Caco-2 (cell line): ENCODE measurements around the gene FOXJ3. TPM values are rescaled to one million over a fixed set of nuclear protein-coding genes. Genes with fewer than 3 reads are reported as not detected.

Source experiments
- BruUV-seq: library from RNA; stranded (reverse); fragments of 400-500 nt; replicated peaks from 2 replicates; lab custom pipeline; 2021; lab: Mats Ljungman, UMichigan
- CTCF ChIA-PET: fragments of 300-600 bp; sonication (Branson Sonifier 250); formaldehyde crosslinking; loops from one replicate; lab custom pipeline; 2022; ENCODE audit warnings: antibody characterized with exemption; lab: Charles Lee
- POLR2A ChIA-PET: fragments of 300-600 bp; sonication (Branson Sonifier 250); formaldehyde crosslinking; loops from one replicate; lab custom pipeline; 2022; ENCODE audit warnings: antibody characterized with exemption; lab: Charles Lee
- DNase-seq, 2 experiments: peaks; one replicate each; pipeline versions ENCODE4 v3.0.0 to v3.0.0-alpha.2; 2020 to 2022
- H3K27me3 ChIP-seq: replicated peaks from 2 replicates; pipeline ENCODE4 v1.6.0; 2011; ENCODE audit warnings: low read length; ENCODE audit not compliant: control insufficient read depth, insufficient read depth
- H3K36me3 ChIP-seq: 2 replicates; pipeline ENCODE4 v1.5.1; 2011; ENCODE audit warnings: low read length; ENCODE audit not compliant: control insufficient read depth, insufficient read depth
- H3K4me1 ChIP-seq: fragments of 250-450 bp; sonication (Bioruptor Pico); 2 replicates; pipeline ENCODE4 v1.5.1; 2020; ENCODE audit warnings: mild to moderate bottlenecking
- H3K4me3 ChIP-seq: 2 replicates; pipeline ENCODE4 v1.5.1; 2011; ENCODE audit warnings: low read depth, mild to moderate bottlenecking, control low read depth, low read length
- H3K9me3 ChIP-seq: fragments of 250-450 bp; sonication (Bioruptor Pico); 2 replicates; pipeline ENCODE4 v1.5.1; 2020; ENCODE audit warnings: mild to moderate bottlenecking, moderate library complexity
- H3K27ac Mint-ChIP-seq: one replicate; pipeline ENCODE4 v1.8.0; 2022; ENCODE audit warnings: mixed read lengths; ENCODE audit not compliant: unreplicated experiment
- H3K27me3 Mint-ChIP-seq: one replicate; pipeline ENCODE4 v1.8.0; 2022; ENCODE audit warnings: mixed read lengths; ENCODE audit not compliant: insufficient read depth, unreplicated experiment
- H3K36me3 Mint-ChIP-seq: one replicate; pipeline ENCODE4 v1.8.0; 2022; ENCODE audit warnings: mild to moderate bottlenecking, mixed read lengths; ENCODE audit not compliant: insufficient read depth, unreplicated experiment
- H3K4me1 Mint-ChIP-seq: one replicate; pipeline ENCODE4 v1.8.0; 2022; ENCODE audit warnings: low read depth, mixed read lengths; ENCODE audit not compliant: unreplicated experiment
- H3K4me3 Mint-ChIP-seq: one replicate; pipeline ENCODE4 v1.8.0; 2022; ENCODE audit warnings: mild to moderate bottlenecking, moderate library complexity, mixed read lengths; ENCODE audit not compliant: unreplicated experiment
- H3K9me3 Mint-ChIP-seq: one replicate; pipeline ENCODE4 v1.8.0; 2022; ENCODE audit warnings: mixed read lengths; ENCODE audit not compliant: unreplicated experiment
- CTCF ChIP-seq, 2 experiments: fragments of 200-600 bp in 1 of 2; IDR thresholded peaks; 1 replicate in 1 of 2; 2 replicates in 1 of 2; pipeline versions ENCODE4 v1.5.1 to v1.8.0; 2011 to 2022; ENCODE audit warnings: antibody characterized with exemption in 1 of 2, control low read depth in 1 of 2, inconsistent platforms in 1 of 2, low read depth in 1 of 2, low read length in 1 of 2, mild to moderate bottlenecking in 1 of 2, moderate library complexity in 1 of 2; ENCODE audit not compliant: insufficient read depth in 1 of 2, severe bottlenecking in 1 of 2, unreplicated experiment in 1 of 2
- intact Hi-C: fragments of 100-400 bp; cut with micrococcal nuclease; formaldehyde crosslinking; loops from one replicate; pipeline ENCODE4 v1.10.0; 2022; ENCODE audit not compliant: unreplicated experiment
- total RNA-seq: library from RNA; stranded (reverse); gene quantifications from 2 replicates; pipeline ENCODE4 v1.2.3, GENCODE V29; 2022

The FOXJ3 gene
- total RNA-seq, 1 experiment from 2014 or later: 60.2 TPM

- POLR2A ChIA-PET: no interaction called here
- no peaks in the 10 kb centered on the region for H3K27me3 ChIP-seq
- no peaks in the 10 kb centered on the region for H3K27me3 Mint-ChIP-seq
- peaks cover 10% of the 10 kb centered on the region; the same call in 1 of the 2 replicates for H3K4me1 ChIP-seq
- H3K4me1 Mint-ChIP-seq: peaks cover 5% of the 10 kb centered on the region
- H3K9me3 ChIP-seq: no peaks in the 10 kb centered on the region
- BruUV-seq: no TSS peak
- no peak overlapping the region for H3K4me3 Mint-ChIP-seq
- peaks cover 1% of the 10 kb centered on the region for H3K36me3 ChIP-seq
- intact Hi-C loops: loop anchor here (1.0 to 10.0 kb wide), 3 partner anchors 27 to 291 kb away; partner anchors contain the start of gene CCDC30
- H3K27ac Mint-ChIP-seq: no peak overlapping the region
- CTCF ChIA-PET: interaction anchor here (0.6 to 2.0 kb wide), 9 partner anchors 9 to 552 kb away, joined by 3 to 13 read pairs (median 3); partner anchors contain the start of genes GUCA2A and PPIH
- no peak for DNase-seq
- no peaks in the 10 kb centered on the region for H3K9me3 Mint-ChIP-seq
- TF ChIP-seq CTCF (IDR thresholded peaks at IDR 0.05; ENCODE audit: insufficient read depth in 1 of 2, low read depth in 1 of 2, low read length in 1 of 2, severe bottlenecking in 1 of 2, unreplicated experiment in 1 of 2): no peak
- peaks cover 45% of the 10 kb centered on the region for H3K36me3 Mint-ChIP-seq
- no peak overlapping the region for H3K4me3 ChIP-seq
Measured at GRCh38 chr1:42173961-42174735, 160.9 kb downstream of the FOXJ3 start.

GRCh38 chr1:42173155-42173933, 161.7 kb downstream of the FOXJ3 start:
- H3K9me3 ChIP-seq: no peaks in the 10 kb centered on the region
- Mint-ChIP-seq H3K27ac (no peak overlapping the region), H3K27me3 (no peaks in the 10 kb centered on the region), H3K4me3 (no peak overlapping the region), H3K4me1 (peaks cover 9% of the 10 kb centered on the region), H3K36me3 (peaks cover 48% of the 10 kb centered on the region), H3K9me3 (no peaks in the 10 kb centered on the region)
- peak in 1 of 2 experiments; percentile 69 for DNase-seq
- H3K36me3 ChIP-seq: peaks cover 1% of the 10 kb centered on the region
- no peak overlapping the region for H3K4me3 ChIP-seq
- no TSS peak for BruUV-seq
- peak; percentile 84 to 88 for TF ChIP-seq CTCF (IDR thresholded peaks at IDR 0.05; ENCODE audit: insufficient read depth in 1 of 2, low read depth in 1 of 2, low read length in 1 of 2, severe bottlenecking in 1 of 2, unreplicated experiment in 1 of 2)
- H3K27me3 ChIP-seq: no peaks in the 10 kb centered on the region
- intact Hi-C loops: loop anchor here (1.0 to 10.0 kb wide), 3 partner anchors 26 to 291 kb away; partner anchors contain the start of gene CCDC30
- H3K4me1 ChIP-seq: peaks cover 7% of the 10 kb centered on the region
- ChIA-PET POLR2A (no interaction called here), CTCF (interaction anchor here (0.6 to 2.0 kb wide), 9 partner anchors 8 to 552 kb away, joined by 3 to 13 read pairs (median 3); partner anchors contain the start of genes GUCA2A and PPIH)
